IPS-20b (cell line): ENCODE data around the gene JHY.
"Not testable (repeated sequence)": the region's sequence is repeated elsewhere in the genome, so short reads cannot be mapped to it uniquely, and the experiment has no call there.

Experiments used
- H3K27ac ChIP-seq: one replicate; pipeline ENCODE4 v1.5.1; 2013; ENCODE audit warnings: low read length
- H3K27me3 ChIP-seq: 2 replicates; pipeline ENCODE4 v1.6.1; 2013; ENCODE audit warnings: mild to moderate bottlenecking, low read length, inconsistent platforms; ENCODE audit not compliant: insufficient read depth
- H3K36me3 ChIP-seq: 2 replicates; pipeline ENCODE4 v1.6.1; 2013; ENCODE audit warnings: low read depth, mild to moderate bottlenecking, inconsistent platforms, low read length, moderate library complexity; ENCODE audit not compliant: insufficient read depth
- H3K4me1 ChIP-seq: 2 replicates; pipeline ENCODE4 v1.6.1; 2013; ENCODE audit warnings: mild to moderate bottlenecking, control low read depth, inconsistent platforms, low read length, moderate library complexity; ENCODE audit not compliant: insufficient read depth
- H3K4me3 ChIP-seq: 2 replicates; pipeline ENCODE4 v1.5.1; 2013; ENCODE audit warnings: mild to moderate bottlenecking, low read length, inconsistent platforms
- H3K9ac ChIP-seq: 2 replicates; pipeline ENCODE4 v1.6.1; 2013; ENCODE audit warnings: low read depth, mild to moderate bottlenecking, inconsistent platforms, low read length, moderate library complexity
- H3K9me3 ChIP-seq: 2 replicates; pipeline ENCODE4 v1.6.1; 2013; ENCODE audit warnings: mild to moderate bottlenecking, low read depth, low read length, inconsistent platforms; ENCODE audit not compliant: insufficient read depth

The JHY gene

DNA sequence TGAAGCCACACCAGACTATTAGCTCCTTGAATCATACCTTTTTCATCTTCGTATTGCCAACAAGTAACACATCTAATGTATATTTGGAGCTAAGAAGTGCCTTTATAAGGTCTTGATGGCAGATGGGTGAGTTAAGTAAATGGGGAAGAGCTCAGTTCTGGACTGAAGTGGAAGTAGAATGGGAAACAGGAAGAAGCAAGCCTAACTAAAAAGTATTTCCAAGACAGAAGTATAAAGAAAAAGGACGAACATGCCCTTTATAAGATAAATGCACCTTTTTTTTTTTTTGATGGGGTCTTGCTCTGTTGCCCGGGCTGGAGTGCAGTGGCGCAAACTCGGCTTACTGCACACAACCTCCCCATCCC lies 29.8 kb upstream of the JHY start:
- H3K9me3 ChIP-seq: no peaks in the 10 kb centered on the region
- no peaks in the 10 kb centered on the region for H3K36me3 ChIP-seq
- H3K9ac ChIP-seq: no peak overlapping the region
- no peak overlapping the region for H3K27ac ChIP-seq
- peaks cover 6% of the 10 kb centered on the region for H3K4me1 ChIP-seq
- no peaks in the 10 kb centered on the region for H3K27me3 ChIP-seq
- no peak overlapping the region for H3K4me3 ChIP-seq

DNA sequence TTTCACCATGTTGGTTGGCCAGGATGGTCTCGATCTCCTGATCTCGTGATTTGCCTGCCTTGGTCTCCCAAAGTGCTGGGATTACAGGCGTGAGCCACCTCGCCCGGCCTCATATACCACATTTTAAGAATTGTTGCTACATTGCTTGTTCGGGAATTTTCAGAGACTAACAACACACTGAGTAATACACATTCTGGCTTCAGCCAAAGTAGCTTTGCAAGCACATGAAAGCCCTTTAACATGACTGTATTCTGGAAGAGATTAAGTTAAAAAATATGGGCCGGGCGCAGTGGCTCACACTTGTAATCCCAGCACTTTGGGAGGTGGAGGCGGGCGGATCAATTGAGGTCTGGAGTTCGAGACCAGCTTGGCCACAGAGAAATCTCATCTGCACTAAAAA lies 29.3 kb upstream of the JHY start:
- H3K9ac ChIP-seq: no peak overlapping the region
- H3K27ac ChIP-seq: no peak overlapping the region
- H3K36me3 ChIP-seq: no peaks in the 10 kb centered on the region
- H3K4me3 ChIP-seq: no peak overlapping the region
- H3K4me1 ChIP-seq: peaks cover 6% of the 10 kb centered on the region
- H3K9me3 ChIP-seq: no peaks in the 10 kb centered on the region
- no peaks in the 10 kb centered on the region for H3K27me3 ChIP-seq

DNA sequence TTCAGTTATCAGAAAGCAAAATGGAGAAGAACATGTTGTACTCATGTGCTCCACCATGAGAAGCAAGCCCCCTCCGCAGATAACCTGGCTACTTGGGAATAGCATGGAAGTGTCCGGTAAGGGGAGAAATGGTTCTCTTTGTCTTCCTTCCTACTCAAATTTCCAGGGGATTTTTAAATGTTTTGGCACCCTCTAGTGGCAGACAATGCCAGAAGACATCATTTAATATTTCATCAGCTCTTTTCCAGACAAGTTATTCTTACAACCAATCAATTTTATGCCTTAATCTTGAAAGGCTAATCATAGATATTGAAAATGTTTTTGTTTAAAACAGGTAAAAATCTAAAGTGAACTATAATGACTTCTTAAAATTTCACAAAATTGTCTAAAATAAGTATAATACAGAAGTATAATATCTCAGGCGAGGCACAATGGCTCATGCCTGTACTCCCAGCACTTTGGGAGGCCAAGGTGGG lies 28.6 kb upstream of the JHY start:
- H3K4me3 ChIP-seq: no peak overlapping the region
- H3K9ac ChIP-seq: no peak overlapping the region; the same call in 1 of the 2 replicates
- H3K9me3 ChIP-seq: no peaks in the 10 kb centered on the region
- H3K27me3 ChIP-seq: no peaks in the 10 kb centered on the region
- peaks cover 6% of the 10 kb centered on the region for H3K4me1 ChIP-seq
- H3K36me3 ChIP-seq: no peaks in the 10 kb centered on the region
- no peak overlapping the region for H3K27ac ChIP-seq

DNA sequence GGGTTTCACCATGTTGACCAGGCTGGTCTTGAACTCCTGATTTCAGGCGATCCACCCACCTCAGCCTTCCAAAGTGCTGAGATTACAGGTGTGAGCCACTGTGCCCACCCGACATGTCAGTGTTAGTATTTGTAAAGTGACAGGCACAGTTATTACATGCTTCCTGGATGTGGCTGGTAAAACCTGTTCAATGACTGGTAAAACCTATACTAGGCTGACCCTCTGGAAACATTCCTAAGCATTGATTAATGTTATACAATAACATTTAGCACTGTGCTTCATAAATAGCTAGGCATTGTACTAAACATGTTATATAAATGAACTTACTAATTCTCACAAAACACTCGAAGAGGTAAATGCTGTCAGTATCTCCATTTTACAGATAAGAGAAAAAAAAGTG lies 20.9 kb upstream of the JHY start:
- Histone ChIP-seq H3K27ac (no peak overlapping the region), H3K27me3 (no peaks in the 10 kb centered on the region), H3K4me3 (no peak overlapping the region), H3K9me3 (no peaks in the 10 kb centered on the region), H3K4me1 (no peaks in the 10 kb centered on the region), H3K9ac (no peak overlapping the region), H3K36me3 (no peaks in the 10 kb centered on the region)

DNA sequence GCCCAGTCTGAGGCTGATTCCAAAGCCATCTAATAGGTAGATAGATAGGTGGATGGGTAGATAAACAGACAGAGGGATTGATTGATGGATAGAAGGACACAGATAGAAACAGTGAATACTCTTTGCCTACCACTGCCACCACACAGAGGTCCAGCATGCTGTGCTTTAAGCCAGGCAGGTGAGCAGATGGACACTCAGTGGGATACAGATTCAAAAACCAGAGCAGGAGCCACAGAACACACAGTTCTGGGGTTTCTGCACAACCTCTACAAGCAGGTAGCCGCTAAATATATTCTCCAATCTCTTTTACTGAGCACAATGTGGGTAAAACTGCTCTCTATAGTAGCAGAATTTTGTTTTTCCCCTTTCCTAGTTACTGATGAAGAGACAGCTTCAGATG lies 20.5 kb upstream of the JHY start:
- Histone ChIP-seq H3K36me3 (no peaks in the 10 kb centered on the region), H3K9ac (no peak overlapping the region), H3K4me1 (no peaks in the 10 kb centered on the region), H3K27ac (no peak overlapping the region), H3K27me3 (no peaks in the 10 kb centered on the region), H3K9me3 (no peaks in the 10 kb centered on the region), H3K4me3 (no peak overlapping the region)

DNA sequence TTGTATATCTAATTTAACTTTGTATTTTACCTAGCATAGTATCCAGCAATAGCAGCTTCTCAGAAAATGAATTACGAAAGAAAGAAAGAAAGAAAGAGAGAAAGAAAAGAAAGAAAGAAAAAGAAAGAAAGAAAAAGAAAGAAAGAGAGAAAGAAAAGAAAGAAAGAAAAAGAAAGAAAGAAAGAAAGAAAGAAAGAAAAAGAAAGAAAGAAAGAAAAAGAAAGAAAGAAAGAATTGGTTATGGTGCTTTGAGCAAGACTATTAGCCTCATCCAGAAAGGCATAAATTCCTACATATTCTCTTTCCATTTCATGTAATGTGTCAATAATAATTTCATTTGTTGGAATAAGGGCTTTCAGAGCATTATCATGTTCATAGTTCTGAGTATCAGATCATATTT lies 19.4 kb upstream of the JHY start:
- not testable (repeated sequence) for H3K27me3 ChIP-seq, H3K36me3 ChIP-seq, H3K9ac ChIP-seq, H3K4me3 ChIP-seq, H3K9me3 ChIP-seq, H3K27ac ChIP-seq, H3K4me1 ChIP-seq

DNA sequence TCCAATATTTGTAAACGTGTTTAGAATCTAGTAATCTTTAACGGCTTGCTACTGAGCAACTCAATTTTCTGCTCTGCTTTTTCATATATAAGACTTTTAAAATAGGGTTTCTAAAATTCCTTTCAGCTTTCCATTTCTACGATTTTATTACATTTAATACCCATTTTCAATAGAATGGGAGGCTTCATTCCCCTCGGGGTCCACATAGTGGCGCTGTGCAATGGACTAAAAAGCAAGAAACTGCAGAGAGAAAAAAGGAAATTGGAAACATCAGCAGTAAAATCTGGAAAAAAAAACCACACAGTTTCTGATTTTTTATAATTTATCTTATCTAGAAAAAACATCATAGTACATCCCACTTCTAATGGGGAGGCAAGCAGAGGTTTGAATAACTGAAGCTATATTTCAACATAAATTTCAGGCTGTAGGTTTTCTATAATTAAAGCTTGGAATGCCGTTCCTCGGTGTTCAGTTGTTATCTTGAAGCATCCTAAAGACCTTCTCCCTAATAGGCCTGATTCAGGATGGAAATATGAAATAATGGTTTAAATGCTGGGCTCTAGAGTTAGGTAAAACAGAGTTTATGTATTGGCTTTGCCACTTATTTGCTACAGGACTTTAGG lies 18.7 kb upstream of the JHY start:
- Histone ChIP-seq H3K36me3 (no peaks in the 10 kb centered on the region), H3K27ac (no peak overlapping the region), H3K4me3 (no peak overlapping the region), H3K9me3 (no peaks in the 10 kb centered on the region), H3K27me3 (no peaks in the 10 kb centered on the region), H3K9ac (no peak overlapping the region), H3K4me1 (no peaks in the 10 kb centered on the region)

DNA sequence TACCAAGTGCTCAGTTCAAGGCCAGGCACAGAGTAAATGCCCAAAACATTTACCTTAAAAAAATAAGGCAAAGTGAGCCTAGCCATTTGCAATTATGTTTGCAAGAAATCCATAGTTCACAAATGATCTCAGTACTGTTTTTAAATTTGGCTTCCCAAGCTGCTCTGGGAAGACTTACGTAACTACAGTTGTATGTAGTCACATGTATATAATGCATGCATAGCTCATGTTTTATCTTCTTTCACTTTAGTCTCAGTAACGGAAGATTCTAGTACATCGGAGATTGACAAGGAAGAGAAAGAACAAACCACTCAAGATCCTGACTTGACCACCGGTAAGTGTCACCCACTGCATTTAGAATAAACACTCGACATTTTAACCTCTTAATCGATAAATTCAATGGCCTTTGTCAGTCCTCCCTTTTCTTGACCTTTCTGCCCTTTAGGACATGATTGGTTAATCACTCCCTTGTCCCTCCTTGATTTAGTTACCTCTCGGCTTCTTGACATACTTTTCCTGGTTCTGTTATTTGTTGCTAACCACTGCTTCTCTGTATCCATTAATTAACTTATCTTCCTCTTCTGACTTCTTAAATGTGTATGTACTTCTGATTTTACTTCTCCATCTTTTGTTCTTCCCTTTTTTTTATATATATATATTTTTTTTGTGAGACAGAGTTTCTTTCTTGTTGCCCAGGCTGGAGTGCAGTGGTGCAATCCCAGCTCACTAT lies 18.0 kb upstream of the JHY start:
- Histone ChIP-seq H3K4me1 (no peaks in the 10 kb centered on the region), H3K9me3 (no peaks in the 10 kb centered on the region), H3K27ac (no peak overlapping the region), H3K4me3 (no peak overlapping the region), H3K36me3 (no peaks in the 10 kb centered on the region), H3K27me3 (no peaks in the 10 kb centered on the region), H3K9ac (no peak overlapping the region)

DNA sequence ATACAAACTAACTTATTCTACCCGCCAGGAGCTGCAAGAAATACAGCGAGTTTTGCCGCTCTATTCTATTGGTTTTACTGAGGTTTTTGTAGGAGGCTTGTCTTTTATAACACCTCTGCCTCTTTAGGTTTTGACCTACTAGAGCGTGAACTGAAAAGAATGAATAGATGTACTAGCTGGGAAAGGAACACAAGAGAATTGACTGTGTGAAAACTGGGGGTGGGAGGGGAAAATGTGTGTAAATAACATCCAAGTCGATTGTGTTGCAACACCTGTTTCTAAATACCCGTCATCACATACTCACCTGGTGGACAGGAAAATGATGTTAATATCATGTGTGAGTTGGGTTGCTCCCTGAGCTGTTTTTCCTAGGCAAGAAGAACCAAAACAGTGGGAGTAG lies 12.9 kb upstream of the JHY start:
- H3K9ac ChIP-seq: no peak overlapping the region
- no peak overlapping the region for H3K4me3 ChIP-seq
- H3K9me3 ChIP-seq: no peaks in the 10 kb centered on the region
- H3K27ac ChIP-seq: no peak overlapping the region
- H3K4me1 ChIP-seq: no peaks in the 10 kb centered on the region
- no peaks in the 10 kb centered on the region for H3K27me3 ChIP-seq
- no peaks in the 10 kb centered on the region for H3K36me3 ChIP-seq

DNA sequence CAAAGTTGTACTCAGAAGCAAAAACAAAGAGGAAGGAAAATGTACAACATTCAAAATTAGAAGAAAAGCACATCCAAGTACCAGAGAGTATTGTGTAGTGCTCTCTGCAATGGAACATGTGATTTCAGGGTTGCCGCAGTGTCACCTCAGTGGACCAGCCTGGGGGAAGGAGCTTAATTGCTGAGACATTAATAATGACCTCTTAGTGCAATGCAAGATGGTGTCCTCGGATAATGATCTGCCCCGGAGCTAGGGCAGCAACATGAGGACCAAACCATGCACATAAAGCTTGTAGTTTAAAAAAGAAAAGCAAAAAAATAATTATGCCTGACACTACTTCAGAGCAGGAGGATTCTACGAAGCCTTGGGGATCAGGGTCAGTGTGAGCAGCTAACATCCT lies 11.3 kb upstream of the JHY start:
- no peak overlapping the region for H3K27ac ChIP-seq
- no peaks in the 10 kb centered on the region for H3K27me3 ChIP-seq
- no peak overlapping the region for H3K4me3 ChIP-seq
- no peak overlapping the region for H3K9ac ChIP-seq
- no peaks in the 10 kb centered on the region for H3K36me3 ChIP-seq
- H3K9me3 ChIP-seq: no peaks in the 10 kb centered on the region
- no peaks in the 10 kb centered on the region for H3K4me1 ChIP-seq

DNA sequence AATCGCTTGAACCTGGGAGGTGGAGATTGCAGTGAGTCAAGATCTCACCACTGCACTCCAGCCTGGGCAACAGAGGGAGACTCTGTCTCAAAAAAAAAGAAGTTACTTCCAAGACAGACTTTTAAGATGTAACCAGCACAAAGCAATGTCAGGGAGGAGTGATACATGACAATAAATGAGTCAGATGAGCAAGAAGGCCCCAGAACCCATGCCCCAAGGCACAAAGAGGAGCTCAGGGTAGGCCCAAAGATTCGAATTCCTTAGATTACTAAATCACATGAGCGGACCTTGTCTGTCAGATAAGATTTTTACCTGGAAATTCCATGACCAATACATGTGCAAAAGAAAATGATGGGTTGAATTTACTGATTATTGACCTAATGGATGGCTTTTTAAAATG lies 10.5 kb upstream of the JHY start:
- H3K27me3 ChIP-seq: no peaks in the 10 kb centered on the region
- H3K9ac ChIP-seq: no peak overlapping the region
- H3K4me1 ChIP-seq: no peaks in the 10 kb centered on the region
- H3K36me3 ChIP-seq: no peaks in the 10 kb centered on the region
- no peaks in the 10 kb centered on the region for H3K9me3 ChIP-seq
- H3K4me3 ChIP-seq: no peak overlapping the region
- H3K27ac ChIP-seq: no peak overlapping the region

DNA sequence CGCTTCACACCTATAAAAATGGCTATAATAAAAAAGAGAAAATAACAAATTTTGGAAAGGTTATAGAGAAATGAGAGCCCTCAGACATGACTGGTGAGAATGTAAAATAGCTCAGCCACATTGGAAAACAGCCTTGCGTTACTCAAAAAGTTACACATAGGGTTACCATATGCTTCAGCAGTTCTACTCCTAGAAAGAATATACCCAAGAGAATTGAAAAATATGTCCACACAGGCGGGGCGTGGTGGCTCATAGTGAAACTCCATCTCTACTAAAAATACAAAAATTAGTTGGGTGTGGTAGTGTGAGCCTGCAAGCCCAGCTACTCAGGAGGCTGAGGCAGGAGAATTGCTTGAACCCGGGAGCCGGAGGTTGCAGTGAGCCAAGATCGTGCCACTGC lies 7.6 kb upstream of the JHY start:
- Histone ChIP-seq H3K9ac (no peak overlapping the region), H3K4me1 (0 out of 2 replicates have a peak, but pooled peaks cover 5% of the 10 kb centered on the region), H3K36me3 (no peaks in the 10 kb centered on the region), H3K27me3 (no peaks in the 10 kb centered on the region), H3K27ac (no peak overlapping the region), H3K9me3 (no peaks in the 10 kb centered on the region), H3K4me3 (no peak overlapping the region)
